Pancreas (tissue), 10 donors: ENCODE measurements around the gene DTWD1. TPM values are rescaled to one million over a fixed set of nuclear protein-coding genes. Genes with fewer than 3 reads are reported as not detected.
"Not testable (repeated sequence)": the region's sequence is repeated elsewhere in the genome, so short reads cannot be mapped to it uniquely, and the experiment has no call there.

Experiments used
- ATAC-seq, 4 donors: fragments of 200-7000 bp; cut with Tn5 transposase; one replicate each; pipeline versions ENCODE4 v1.8.0 to v1.9.1; 2020; ENCODE audit warnings: mild to moderate bottlenecking in 4 of 4, moderate library complexity in 4 of 4
- DNase-seq, 6 donors: peaks; one replicate each; pipeline ENCODE4 v3.0.0-alpha.2; 2020
- FAIRE-seq: peaks from 2 replicates; lab custom pipeline; 2012; peaks lifted over from hg19 to GRCh38; lab: Jason Lieb, UNC
- H3K27ac ChIP-seq, 4 donors: fragments of 200-600 bp; sonication (generic); 1 replicate in 3 of 4; 2 replicates in 1 of 4; pipeline versions ENCODE4 v1.5.0 to v1.8.0; 2020
- H3K27me3 ChIP-seq, 4 donors: fragments of 200-600 bp; one replicate each; pipeline ENCODE4 v1.8.0; 2021
- H3K36me3 ChIP-seq, 3 donors: fragments of 200-600 bp; sonication (generic) in 1 of 3; one replicate each; pipeline versions ENCODE4 v1.5.0 to v1.8.0; 2020 to 2021
- H3K4me1 ChIP-seq, 3 donors: fragments of 200-600 bp; one replicate each; pipeline ENCODE4 v1.8.0; 2021
- H3K4me3 ChIP-seq, 4 donors: fragments of 200-600 bp; sonication (generic) in 2 of 4; one replicate each; pipeline versions ENCODE4 v1.5.0 to v1.8.0; 2020 to 2021
- H3K9me3 ChIP-seq, 4 donors: fragments of 200-600 bp; one replicate each; pipeline ENCODE4 v1.8.0; 2021
- WGBS, 2 donors: extraction: QIAGEN DNeasy Blood & Tissue Kit; methylation state at CpG; one replicate each; pipeline ENCODE4 v1.1.7; 2013; 5-methylcytosine and 5-hydroxymethylcytosine counted together
- intact Hi-C, 3 donors: fragments of 100-400 bp; cut with DNase I; formaldehyde crosslinking; loops; one replicate each; pipeline versions ENCODE4 v1.11.1 to v1.14.2; 2022
- polyA plus RNA-seq, 2 donors: library from polyadenylated mRNA; stranded (reverse); fragments of 200-250 nt; gene quantifications; one replicate each; pipeline ENCODE4 v1.2.3, GENCODE V29; 2013
- total RNA-seq, 6 donors: library from RNA; stranded (reverse); fragmentation: NEBNext Ultra II Directional in 4 of 6; extraction: Animal tissue kit (Norgen Biotek cat#: 25700) in 4 of 6; gene quantifications; one replicate each; pipeline versions ENCODE4 v1.2.1 to v1.2.4, GENCODE V29; 2021 to 2023
- TF ChIP-seq, protein P1 (sequence below), 4 donors: fragments of 200-600 bp; sonication (generic) in 3 of 4; IDR thresholded peaks; one replicate each; pipeline versions ENCODE4 v1.5.0 to v1.8.0; 2021; ENCODE audit warnings: antibody characterized with exemption in 4 of 4
- donor health status: healthy with polysubstance abuse.
- donor health status: DM: no; HTN: no; CAD: no; lungs with moderate emphysema.
- donor health status: DM: no; HTN: no; CAD: no.
- donor health status: control.
- donor health status: control.
- donor health status: Bipolar disorder and iron deficiency.
- donor health status: DM: yes; HTN: yes; CAD: no.
- donor health status: DM: no; HTN: no; CAD: no.
- donor health status: DM: no; HTN: no; CAD: no.
- donor health status: DM: yes; HTN: yes; CAD: no.

Gene DTWD1
- total and polyA plus RNA-seq, 8 donors, result 18.4 to 31.6 (median 23.0) TPM

DNA sequence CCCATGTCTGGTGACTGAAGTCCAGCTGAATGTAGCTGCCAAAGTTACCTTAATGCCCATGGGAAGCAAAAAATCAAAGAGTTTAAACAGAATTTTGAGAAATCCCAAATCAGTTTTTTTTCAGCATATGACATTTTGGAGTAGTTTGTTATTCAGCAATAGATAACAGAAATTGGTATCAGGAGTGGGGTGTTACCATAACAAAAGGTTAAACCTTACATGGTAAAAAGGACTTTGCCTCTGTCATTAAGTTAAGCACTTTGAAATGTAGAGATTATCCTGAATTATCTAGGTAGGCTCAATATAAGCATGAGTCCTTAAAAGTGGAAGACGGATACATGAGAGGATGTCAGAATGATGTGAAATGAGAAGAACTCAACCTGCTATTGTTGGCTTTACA lies 32.1 kb downstream of the DTWD1 start:
- Histone ChIP-seq H3K9me3 (no peaks in the 10 kb centered on the region), H3K4me1 (no peaks in the 10 kb centered on the region), H3K4me3 (no peak overlapping the region), H3K27ac (no peak overlapping the region), H3K36me3 (no peaks in the 10 kb centered on the region), H3K27me3 (no peaks in the 10 kb centered on the region)
- TF ChIP-seq, protein P1, sequence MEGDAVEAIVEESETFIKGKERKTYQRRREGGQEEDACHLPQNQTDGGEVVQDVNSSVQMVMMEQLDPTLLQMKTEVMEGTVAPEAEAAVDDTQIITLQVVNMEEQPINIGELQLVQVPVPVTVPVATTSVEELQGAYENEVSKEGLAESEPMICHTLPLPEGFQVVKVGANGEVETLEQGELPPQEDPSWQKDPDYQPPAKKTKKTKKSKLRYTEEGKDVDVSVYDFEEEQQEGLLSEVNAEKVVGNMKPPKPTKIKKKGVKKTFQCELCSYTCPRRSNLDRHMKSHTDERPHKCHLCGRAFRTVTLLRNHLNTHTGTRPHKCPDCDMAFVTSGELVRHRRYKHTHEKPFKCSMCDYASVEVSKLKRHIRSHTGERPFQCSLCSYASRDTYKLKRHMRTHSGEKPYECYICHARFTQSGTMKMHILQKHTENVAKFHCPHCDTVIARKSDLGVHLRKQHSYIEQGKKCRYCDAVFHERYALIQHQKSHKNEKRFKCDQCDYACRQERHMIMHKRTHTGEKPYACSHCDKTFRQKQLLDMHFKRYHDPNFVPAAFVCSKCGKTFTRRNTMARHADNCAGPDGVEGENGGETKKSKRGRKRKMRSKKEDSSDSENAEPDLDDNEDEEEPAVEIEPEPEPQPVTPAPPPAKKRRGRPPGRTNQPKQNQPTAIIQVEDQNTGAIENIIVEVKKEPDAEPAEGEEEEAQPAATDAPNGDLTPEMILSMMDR (IDR thresholded peaks at IDR 0.05), result no peak
- DNase-seq, result no peak
- intact Hi-C loops, result no loop called here
- no peak for ATAC-seq
- no peak for FAIRE-seq
- WGBS, 2 donors, result 88 to 89% methylated on average over 1 of the region's 1 CpG

DNA sequence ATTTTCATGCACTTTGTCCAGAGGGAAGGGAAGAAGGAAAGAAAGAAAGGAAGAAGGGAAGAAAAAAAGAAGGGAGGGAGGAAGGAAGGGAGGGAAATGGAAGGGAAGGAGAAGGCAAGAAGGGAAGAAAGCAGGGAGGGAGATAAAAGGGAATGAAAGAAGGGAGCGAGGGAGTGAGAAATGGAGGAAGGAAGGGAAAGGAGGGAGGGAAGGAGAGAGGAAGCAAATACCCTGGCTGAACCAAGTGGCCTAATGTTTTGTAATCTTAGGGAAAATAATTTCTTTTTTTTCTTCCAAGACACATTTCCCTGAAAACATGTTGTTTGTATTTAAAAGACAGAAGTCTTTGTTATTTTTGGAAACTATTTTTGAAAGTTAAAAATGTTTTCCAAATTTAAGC lies 35.9 kb downstream of the DTWD1 start:
- Histone ChIP-seq H3K27me3 (no peaks in the 10 kb centered on the region), H3K9me3 (no peaks in the 10 kb centered on the region), H3K36me3 (no peaks in the 10 kb centered on the region), H3K27ac (no peak overlapping the region), H3K4me3 (no peak overlapping the region), H3K4me1 (no peaks in the 10 kb centered on the region)
- TF ChIP-seq, protein P1 (IDR thresholded peaks at IDR 0.05), result no peak
- no peak for ATAC-seq
- WGBS, 2 donors, result 87 to 89% methylated on average over 1 of the region's 1 CpG
- intact Hi-C loops, result no loop called here
- FAIRE-seq, result no peak
- no peak for DNase-seq

DNA sequence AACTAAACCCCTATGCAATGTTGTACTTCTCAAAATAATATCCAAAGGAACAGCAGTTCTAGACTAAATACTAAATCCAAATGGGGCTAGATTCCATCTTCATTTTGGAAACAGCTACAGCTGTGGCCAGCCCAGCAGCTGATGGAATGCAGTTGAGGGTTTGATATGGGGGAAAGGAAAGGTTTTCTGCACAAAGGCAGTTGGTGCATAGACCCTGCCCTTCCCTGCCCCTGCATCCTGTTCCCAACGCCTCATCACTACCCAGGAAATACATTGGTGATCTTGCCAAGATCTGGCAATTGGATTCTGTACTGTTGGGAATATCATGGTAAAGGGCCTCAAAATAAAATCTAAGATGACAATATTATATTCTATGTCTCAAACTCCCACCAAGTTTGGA lies 43.9 kb downstream of the DTWD1 start:
- Histone ChIP-seq H3K9me3 (no peaks in the 10 kb centered on the region), H3K4me1 (no peaks in the 10 kb centered on the region), H3K4me3 (no peak overlapping the region), H3K27ac (no peak overlapping the region), H3K27me3 (no peaks in the 10 kb centered on the region), H3K36me3 (no peaks in the 10 kb centered on the region)
- DNase-seq, result no peak
- intact Hi-C loops, result no loop called here
- 78 to 84% methylated on average over 1 of the region's 1 CpG for WGBS, 2 donors
- FAIRE-seq, result no peak
- TF ChIP-seq, protein P1 (IDR thresholded peaks at IDR 0.05), result no peak
- no peak for ATAC-seq

DNA sequence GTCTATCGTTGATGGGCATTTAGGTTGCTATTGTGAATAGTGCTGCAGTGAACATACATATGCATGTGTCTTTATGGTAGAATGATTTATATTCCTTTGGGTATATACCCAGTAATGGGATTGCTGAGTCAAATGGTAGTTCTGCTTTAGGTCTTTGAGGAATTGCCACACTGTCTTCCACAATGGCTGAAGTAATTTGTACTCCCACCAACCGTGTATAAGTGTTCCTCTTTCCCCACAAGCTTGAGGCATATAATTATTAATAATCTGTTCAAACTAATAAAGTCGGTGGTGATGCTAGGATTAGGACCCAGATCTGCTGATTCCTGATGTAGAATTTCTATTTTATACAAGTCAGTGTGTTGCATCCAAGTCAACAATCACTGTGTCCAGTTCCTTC lies 45.6 kb downstream of the DTWD1 start:
- H3K27me3 ChIP-seq, H3K27ac ChIP-seq, ATAC-seq, DNase-seq, H3K4me3 ChIP-seq, H3K36me3 ChIP-seq, intact Hi-C loops, H3K4me1 ChIP-seq, FAIRE-seq, H3K9me3 ChIP-seq: not testable (repeated sequence)
- 79 to 86% methylated on average over 3 of the region's 3 CpGs for WGBS, 2 donors

DNA sequence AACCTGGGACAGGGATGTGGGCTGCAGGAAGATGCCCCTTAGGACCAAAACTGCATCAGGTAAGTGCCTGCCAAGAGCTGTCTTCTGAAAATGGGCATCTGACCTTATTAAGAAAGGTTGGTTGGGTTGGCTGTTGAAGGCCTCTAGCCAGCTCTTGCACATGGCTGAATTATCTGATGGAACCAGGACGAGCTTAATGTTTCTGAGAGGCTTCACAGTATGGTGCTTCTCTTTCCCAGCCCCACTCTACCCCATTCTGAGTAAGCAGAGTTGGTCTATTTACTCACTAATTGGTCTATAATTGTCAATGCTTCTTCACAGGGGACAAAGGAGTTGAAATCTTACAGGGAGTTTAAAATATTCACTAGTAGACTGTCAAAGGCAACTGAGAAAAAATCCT lies 48.4 kb downstream of the DTWD1 start:
- 65 to 88% methylated on average over 1 of the region's 1 CpG for WGBS, 2 donors
- ATAC-seq (no peak), FAIRE-seq (no peak), DNase-seq (no peak)
- Histone ChIP-seq H3K4me3 (no peak overlapping the region), H3K36me3 (no peaks in the 10 kb centered on the region), H3K27ac (no peak overlapping the region), H3K27me3 (no peaks in the 10 kb centered on the region), H3K4me1 (no peaks in the 10 kb centered on the region), H3K9me3 (no peaks in the 10 kb centered on the region)
- TF ChIP-seq, protein P1 (IDR thresholded peaks at IDR 0.05), result no peak
- intact Hi-C loops, result no loop called here
